ENCODE data around the gene NCKAP5L.
A peak's percentile ranks its signal among the peaks of the same experiment; 100 is the strongest.

The NCKAP5L gene

GRCh38 chr12:49744363-49744885, 83.8 kb downstream of the NCKAP5L start:
- Histone ChIP-seq H3K27ac (ENCODE audit: low read depth, low read length) (no peak overlapping the region), H3K27me3 (ENCODE audit: low read length) (no peaks in the 10 kb centered on the region), H4K20me1 (ENCODE audit: low read depth, low read length) (peaks cover 30% of the 10 kb centered on the region), H3K9me3 (ENCODE audit: insufficient read depth, low read length) (no peaks in the 10 kb centered on the region), H3K4me3 (ENCODE audit: insufficient read depth, low read length, poor library complexity, severe bottlenecking) (no peak overlapping the region), H3K79me2 (ENCODE audit: insufficient read depth, low read length) (peaks cover 80% of the 10 kb centered on the region), H3K36me3 (ENCODE audit: low read length) (no peaks in the 10 kb centered on the region), H2AFZ (ENCODE audit: low read depth, low read length, severe bottlenecking) (no peak overlapping the region), H3K4me2 (ENCODE audit: low read depth, low read length, poor library complexity, severe bottlenecking) (peak overlapping the region; percentile 92), H3K9ac (ENCODE audit: low read length) (no peak overlapping the region), H3F3A (ENCODE audit: insufficient read depth) (no peaks in the 10 kb centered on the region), H3K9me2 (replicated peaks; ENCODE audit: insufficient read depth, low read length) (no peaks in the 10 kb centered on the region)
- TF ChIP-seq EZH2phosphoT487 (conservative IDR thresholded peaks at IDR 0.05; ENCODE audit: low read length) (no peak), CTCF (IDR thresholded peaks at IDR 0.05; ENCODE audit: insufficient read depth, low read length, poor library complexity, severe bottlenecking) (no peak)

GRCh38 chr12:49741882-49742620, 86.2 kb downstream of the NCKAP5L start:
- no peaks in the 10 kb centered on the region for H3K9me2 ChIP-seq (replicated peaks; ENCODE audit: insufficient read depth, low read length)
- TF ChIP-seq EZH2phosphoT487 (conservative IDR thresholded peaks at IDR 0.05; ENCODE audit: low read length) (no peak), CTCF (IDR thresholded peaks at IDR 0.05; ENCODE audit: insufficient read depth, low read length, poor library complexity, severe bottlenecking) (no peak)
- peak overlapping the region; percentile 79 for H3K4me3 ChIP-seq (ENCODE audit: insufficient read depth, low read length, poor library complexity, severe bottlenecking)
- no peaks in the 10 kb centered on the region for H3K27me3 ChIP-seq (ENCODE audit: low read length)
- H3K79me2 ChIP-seq (ENCODE audit: insufficient read depth, low read length): peaks cover 56% of the 10 kb centered on the region
- peak overlapping the region; percentile 72 for H3K9ac ChIP-seq (ENCODE audit: low read length)
- H3K9me3 ChIP-seq (ENCODE audit: insufficient read depth, low read length): no peaks in the 10 kb centered on the region
- peak overlapping the region; percentile 92 for H3K4me2 ChIP-seq (ENCODE audit: low read depth, low read length, poor library complexity, severe bottlenecking)
- H4K20me1 ChIP-seq (ENCODE audit: low read depth, low read length): peaks cover 30% of the 10 kb centered on the region
- H2AFZ ChIP-seq (ENCODE audit: low read depth, low read length, severe bottlenecking): no peak overlapping the region
- peak overlapping the region; percentile 78 for H3K27ac ChIP-seq (ENCODE audit: low read depth, low read length)
- no peaks in the 10 kb centered on the region for H3K36me3 ChIP-seq (ENCODE audit: low read length)
- H3F3A ChIP-seq (ENCODE audit: insufficient read depth): no peaks in the 10 kb centered on the region

All from SU-DHL-6 (cell line).